Right lobe of liver (tissue), 6 donors: ENCODE results near the gene VPS37D. TPM values are rescaled to one million over a fixed set of nuclear protein-coding genes. Genes with fewer than 3 reads are reported as not detected.
A peak's percentile ranks its signal among the peaks of the same experiment; 100 is the strongest.
"Not testable (repeated sequence)": the region's sequence is repeated elsewhere in the genome, so short reads cannot be mapped to it uniquely, and the experiment has no call there.

ENCODE experiments used
- ATAC-seq, 4 donors: fragments of 200-7000 bp; cut with Tn5 transposase; one replicate each; pipeline ENCODE4 v1.9.1; 2020; ENCODE audit warnings: mild to moderate bottlenecking in 4 of 4, moderate library complexity in 4 of 4
- DNase-seq, 3 donors: peaks; one replicate each; pipeline ENCODE4 v3.0.0-alpha.2; 2020
- H3K27ac ChIP-seq, 3 donors: fragments of 200-600 bp; one replicate each; pipeline ENCODE4 v1.8.0; 2022
- H3K27me3 ChIP-seq, 2 donors: fragments of 200-600 bp; one replicate each; pipeline ENCODE4 v1.8.0; 2022
- H3K36me3 ChIP-seq, 4 donors: fragments of 200-600 bp; sonication (generic) in 1 of 4; one replicate each; pipeline versions ENCODE4 v1.5.1 to v1.8.0; 2017 to 2022; ENCODE audit warnings: control low read depth in 1 of 4
- H3K4me1 ChIP-seq, 4 donors: fragments of 200-600 bp; sonication (generic) in 1 of 4; one replicate each; pipeline versions ENCODE4 v1.5.1 to v1.8.0; 2017 to 2022; ENCODE audit warnings: control low read depth in 1 of 4
- H3K4me3 ChIP-seq, 3 donors: fragments of 200-600 bp; one replicate each; pipeline ENCODE4 v1.8.0; 2022
- H3K9me3 ChIP-seq, 4 donors: fragments of 200-600 bp; sonication (generic) in 1 of 4; one replicate each; pipeline versions ENCODE4 v1.5.1 to v1.8.0; 2017 to 2022; ENCODE audit warnings: control low read depth in 1 of 4
- CTCF ChIP-seq, 4 donors: fragments of 200-600 bp in 3 of 4; fragments of 450-650 bp in 1 of 4; IDR thresholded peaks; one replicate each; pipeline versions ENCODE4 v1.5.1 to v1.8.0; 2016 to 2022; ENCODE audit warnings: antibody characterized with exemption in 4 of 4, mild to moderate bottlenecking in 2 of 4
- POLR2A ChIP-seq: fragments of 450-650 bp; IDR thresholded peaks from one replicate; pipeline ENCODE4 v1.6.1; 2017; ENCODE audit warnings: antibody characterized with exemption, mild to moderate bottlenecking
- WGBS: methylation state at CpG from one replicate; pipeline ENCODE4 v1.1.6; 2018; ENCODE audit warnings: low coverage, low lambda C conversion rate; ENCODE audit not compliant: insufficient coverage; ENCODE audit errors: missing lambda C conversion rate; 5-methylcytosine and 5-hydroxymethylcytosine counted together
- intact Hi-C, 2 donors: fragments of 100-400 bp; cut with DNase I; formaldehyde crosslinking; loops; one replicate each; pipeline versions ENCODE4 v1.11.2 to v1.14.1; 2022
- total RNA-seq, 6 experiments: library from RNA; depleted of rRNA in 2 of 6; stranded (reverse); fragments of >200 nt in 2 of 6; fragmentation: NEBNext Ultra II Directional in 3 of 6; extraction: Animal tissue kit (Norgen Biotek cat#: 25700) in 3 of 6; gene quantifications; one replicate each; pipeline versions ENCODE4 v1.1.0 to v1.2.4, GENCODE V29; 2016 to 2023
- donor health status: DM: no; HTN: yes; CAD: no.
- donor health status: DM: no; HTN: no; CAD: no.
- donor health status: DM: no; HTN: no; CAD: no.
- donor health status: DM: no; HTN: yes; CAD: no.
- donor health status: DM: no; HTN: yes; CAD: no.

VPS37D gene
- total RNA-seq, 6 experiments from 2014 or later: 1.2 to 3.0 (median 2.2) TPM

GRCh38 chr7:73674468-73675124 lies 7.0 kb downstream of the VPS37D start:
- TF ChIP-seq CTCF (IDR thresholded peaks at IDR 0.05) (no peak), POLR2A (no peak)
- Histone ChIP-seq H3K36me3 (no peaks in the 10 kb centered on the region), H3K27me3 (no peaks in the 10 kb centered on the region), H3K4me3 (no peak overlapping the region), H3K9me3 (no peaks in the 10 kb centered on the region), H3K4me1 (peaks cover 0 to 3% (median 0%) of the 10 kb centered on the region in 4 donors), H3K27ac (no peak overlapping the region)
- ATAC-seq: peak in 1 of 4 donors; percentile 17
- DNase-seq: no peak
- intact Hi-C loops: loop anchor here in 1 of 2 donors (10.0 kb wide), 2 partner anchors 50 to 70 kb away; no protein-coding TSS in a partner anchor
- WGBS: no CpG with 5 or more reads among the region's 1 CpG

- H3K36me3 ChIP-seq, H3K9me3 ChIP-seq, ATAC-seq, H3K27me3 ChIP-seq, H3K4me3 ChIP-seq, DNase-seq, H3K27ac ChIP-seq: not testable (repeated sequence)
- intact Hi-C loops: loop anchor here in 1 of 2 donors (10.0 kb wide), 2 partner anchors 49 to 71 kb away; no protein-coding TSS in a partner anchor
- H3K4me1 ChIP-seq: peaks cover 0 to 12% (median under 1%) of the 10 kb centered on the region in 4 donors
- WGBS: 79% methylated on average over 5 of the region's 9 CpGs
Observed at GRCh38 chr7:73676062-73676461, 8.4 kb downstream of the VPS37D start.

- no peaks in the 10 kb centered on the region for H3K9me3 ChIP-seq
- 45% methylated on average over 4 of the region's 6 CpGs for WGBS
Observed at GRCh38 chr7:73678862-73679261, 11.2 kb downstream of the VPS37D start.

GRCh38 chr7:73679709-73680108 lies 12.1 kb downstream of the VPS37D start:
- Histone ChIP-seq H3K4me3 (no peak overlapping the region), H3K27ac (no peak overlapping the region), H3K36me3 (no peaks in the 10 kb centered on the region), H3K4me1 (peaks cover 0 to 29% (median 12%) of the 10 kb centered on the region in 4 donors), H3K9me3 (no peaks in the 10 kb centered on the region), H3K27me3 (no peaks in the 10 kb centered on the region)
- no peak for DNase-seq
- ATAC-seq: no peak
- 70% methylated on average over 2 of the region's 2 CpGs for WGBS
- intact Hi-C loops: loop anchor here in 1 of 2 donors (10.0 kb wide), 2 partner anchors 45 to 75 kb away; no protein-coding TSS in a partner anchor
- TF ChIP-seq CTCF (IDR thresholded peaks at IDR 0.05) (no peak), POLR2A (no peak)

More at GRCh38 chr7:73678862-73679261, 11.2 kb downstream of the VPS37D start:
- Histone ChIP-seq H3K4me1 (peaks cover 0 to 26% (median 12%) of the 10 kb centered on the region in 4 donors), H3K27me3 (no peaks in the 10 kb centered on the region), H3K36me3 (no peaks in the 10 kb centered on the region), H3K4me3 (no peak overlapping the region), H3K27ac (no peak overlapping the region)
- intact Hi-C loops: loop anchor here in 1 of 2 donors (10.0 kb wide), 2 partner anchors 46 to 74 kb away; no protein-coding TSS in a partner anchor
- ATAC-seq (no peak), DNase-seq (no peak)
- TF ChIP-seq POLR2A: no peak
- TF ChIP-seq CTCF (IDR thresholded peaks at IDR 0.05): no peak

- Histone ChIP-seq H3K36me3 (no peaks in the 10 kb centered on the region), H3K27ac (no peak overlapping the region), H3K4me3 (no peak overlapping the region), H3K4me1 (peaks cover 0 to 29% (median 12%) of the 10 kb centered on the region in 4 donors), H3K27me3 (no peaks in the 10 kb centered on the region), H3K9me3 (no peaks in the 10 kb centered on the region)
- intact Hi-C loops: no loop called here
- ATAC-seq (no peak), DNase-seq (no peak)
- WGBS: 87% methylated on average over 3 of the region's 7 CpGs
- TF ChIP-seq CTCF (IDR thresholded peaks at IDR 0.05): no peak
- no peak for TF ChIP-seq POLR2A
Observed at GRCh38 chr7:73680501-73680900, 12.9 kb downstream of the VPS37D start.
